SKM-1 treated with dmso at 0.1 percent for 144 hours (cell line): ENCODE results near the gene CCNDBP1.
"Not testable (repeated sequence)": the region's sequence is repeated elsewhere in the genome, so short reads cannot be mapped to it uniquely, and the experiment has no call there.

ENCODE experiments used
- DNase-seq: peaks from one replicate; lab custom pipeline; 2025; ENCODE audit not compliant: unreplicated experiment; lab: John Stamatoyannopoulos, UW

Gene CCNDBP1

DNA sequence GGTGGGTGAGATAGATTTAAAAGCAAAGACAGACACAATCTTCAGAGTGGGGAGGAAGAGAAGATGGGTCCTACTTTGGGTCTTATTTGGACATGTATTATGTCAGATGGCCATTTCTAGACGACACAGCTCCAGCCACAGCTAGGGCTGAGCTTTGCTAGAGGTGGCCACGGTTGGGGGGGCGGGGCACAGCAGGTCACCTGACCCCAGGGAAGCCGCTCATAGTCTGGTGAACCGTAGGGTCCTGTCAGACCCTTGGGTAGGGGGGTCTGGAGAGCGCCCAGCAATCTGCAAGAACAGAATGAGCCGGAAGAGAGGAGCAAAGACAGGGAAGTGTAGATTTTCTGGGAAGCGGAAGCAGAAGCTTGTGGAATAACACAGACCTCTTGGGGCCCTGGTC lies 29.0 kb downstream of the CCNDBP1 start:
- DNase-seq: no peak

DNA sequence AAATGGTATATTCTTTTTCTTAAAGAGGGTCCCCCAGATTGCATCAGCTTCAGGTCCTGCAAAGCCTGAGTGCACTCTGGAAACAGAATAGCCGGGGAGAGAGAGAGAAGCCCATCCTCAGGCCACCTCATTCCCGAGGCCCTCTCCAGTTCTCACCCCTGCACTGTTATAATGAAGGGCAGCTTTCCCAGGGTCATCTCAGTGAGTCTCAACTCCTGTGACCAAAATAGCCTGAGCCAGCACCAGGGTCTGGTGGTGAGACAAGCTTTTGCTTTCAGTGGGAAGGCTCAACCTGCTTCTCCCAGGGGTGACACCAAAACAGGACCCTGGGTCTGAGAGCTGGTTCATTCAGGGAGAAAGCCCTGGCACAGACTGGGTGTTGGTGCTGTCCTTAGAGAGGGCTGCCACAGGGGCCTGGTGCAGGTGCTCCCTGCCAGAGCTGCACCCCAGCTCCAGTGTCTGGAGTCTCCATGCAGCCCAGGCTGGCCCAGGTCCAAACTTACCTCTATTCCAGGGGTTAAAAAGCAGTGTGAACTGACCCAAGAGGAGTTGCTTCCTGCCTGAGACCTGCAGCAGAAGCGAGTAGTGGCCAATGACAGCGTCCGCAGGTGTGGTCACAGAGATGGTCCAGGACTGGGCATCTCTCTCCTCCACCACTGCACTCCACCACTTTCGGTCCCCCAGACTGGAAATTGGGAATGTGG lies 29.5 kb downstream of the CCNDBP1 start:
- DNase-seq: no peak

GRCh38 chr15:43215961-43216360 lies 30.8 kb downstream of the CCNDBP1 start:
- no peak for DNase-seq

DNA sequence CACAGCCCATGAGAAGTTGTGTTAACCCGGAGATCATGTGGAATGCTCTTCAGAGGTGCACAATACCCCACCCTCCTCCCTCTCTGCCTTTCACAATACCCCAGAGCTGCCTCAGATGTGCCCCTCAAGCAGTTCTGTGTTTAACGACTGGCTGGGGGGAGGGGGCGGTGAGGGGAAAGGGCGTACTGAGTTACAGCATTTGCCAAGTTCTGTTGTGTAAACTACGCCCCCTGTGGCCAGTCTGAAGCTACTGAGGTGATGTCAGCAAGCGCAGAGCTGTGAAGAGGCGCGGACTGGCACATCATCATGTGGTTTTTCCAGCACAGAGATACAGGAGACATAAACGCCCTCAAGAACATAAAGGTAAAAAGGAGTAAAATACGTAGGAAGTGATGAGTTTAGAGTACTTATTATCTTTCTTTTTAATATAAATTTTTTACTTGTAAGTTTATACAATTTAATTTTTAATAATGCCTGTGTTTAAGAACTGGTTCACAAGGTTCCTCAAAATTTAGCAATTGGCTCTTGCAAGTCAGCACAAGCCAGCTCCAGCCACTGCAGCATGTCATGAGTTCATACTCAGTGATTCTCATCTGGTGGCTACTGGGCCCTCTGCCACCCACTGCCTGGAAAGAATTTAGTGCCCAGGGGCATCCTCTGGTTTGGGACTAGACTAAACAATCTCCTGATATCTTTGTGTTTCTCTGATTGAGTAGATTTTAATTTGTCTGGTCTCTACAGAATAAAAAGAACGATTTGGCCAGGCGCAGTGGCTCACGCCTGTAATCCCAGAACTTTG lies 33.9 kb downstream of the CCNDBP1 start:
- peak; percentile 5 for DNase-seq

GRCh38 chr15:43219929-43220928 lies 35.0 kb downstream of the CCNDBP1 start:
- DNase-seq: no peak

DNA sequence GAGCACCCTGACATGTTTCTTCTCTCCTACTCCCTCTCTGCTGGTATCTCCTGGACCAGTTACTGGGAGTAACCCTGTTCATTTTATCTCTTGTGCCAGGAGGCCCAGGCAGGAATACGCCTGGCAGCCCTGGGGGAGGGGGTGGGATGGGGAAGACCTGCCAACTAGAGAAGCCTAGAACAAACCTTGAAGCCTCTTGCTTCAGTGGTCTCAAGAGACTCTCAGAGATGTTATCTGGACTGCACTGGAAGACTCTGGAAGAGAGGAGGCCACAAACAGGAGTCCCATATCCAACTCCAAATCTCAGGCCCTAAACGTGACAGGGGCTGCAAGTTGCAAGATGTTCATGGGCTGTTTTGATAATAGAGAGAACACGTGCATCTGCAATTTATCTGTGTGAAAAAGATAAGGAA lies 35.8 kb downstream of the CCNDBP1 start, which contains the start of gene EPB42:
Gene EPB42 (minus strand): TSS at position 28 of the 413 bp plus-strand sequence. CDS start 193 bp downstream, outside the sequence.
- DNase-seq: no peak

- no peak for DNase-seq
Measured at GRCh38 chr15:43221422-43221821, 36.2 kb downstream of the CCNDBP1 start.

DNA sequence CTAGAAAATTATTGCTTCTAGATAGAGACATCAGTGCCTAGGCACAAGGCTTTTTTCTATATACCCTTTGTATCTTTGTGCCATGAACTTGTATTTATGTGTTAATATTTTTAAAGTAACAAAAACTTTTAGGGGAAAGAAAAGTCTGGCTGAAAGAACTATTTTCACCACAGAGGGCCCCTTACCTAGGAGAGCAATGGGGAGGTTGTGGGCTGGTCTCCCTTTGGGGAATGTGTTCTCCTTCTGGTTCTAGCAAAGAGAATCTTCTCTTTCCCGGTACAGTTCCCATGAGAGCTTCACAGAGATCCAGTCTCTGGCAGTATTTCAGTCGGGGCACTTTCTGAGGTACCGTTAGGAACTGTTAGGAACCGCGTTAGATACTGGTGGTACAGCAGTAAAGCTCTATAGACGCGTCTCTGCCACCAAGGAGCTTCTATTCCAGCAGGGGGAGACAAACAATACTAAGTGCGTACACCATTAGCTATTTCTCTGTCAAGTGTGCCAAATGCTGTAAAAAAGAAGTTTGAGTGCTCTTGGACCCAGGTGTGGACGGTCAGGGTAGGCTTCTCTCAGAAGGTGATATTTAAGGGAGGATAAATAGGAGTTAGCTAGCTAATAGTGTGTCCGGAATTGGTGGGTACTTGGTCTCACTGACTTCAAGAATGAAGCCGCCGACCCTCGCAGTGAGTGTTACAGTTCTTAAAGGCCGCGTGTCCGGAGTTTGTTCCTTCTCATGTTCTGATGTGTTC lies 40.2 kb downstream of the CCNDBP1 start:
- DNase-seq: peak; percentile 74

GRCh38 chr15:43225950-43226255 lies 40.7 kb downstream of the CCNDBP1 start:
- not testable (repeated sequence) for DNase-seq

DNA sequence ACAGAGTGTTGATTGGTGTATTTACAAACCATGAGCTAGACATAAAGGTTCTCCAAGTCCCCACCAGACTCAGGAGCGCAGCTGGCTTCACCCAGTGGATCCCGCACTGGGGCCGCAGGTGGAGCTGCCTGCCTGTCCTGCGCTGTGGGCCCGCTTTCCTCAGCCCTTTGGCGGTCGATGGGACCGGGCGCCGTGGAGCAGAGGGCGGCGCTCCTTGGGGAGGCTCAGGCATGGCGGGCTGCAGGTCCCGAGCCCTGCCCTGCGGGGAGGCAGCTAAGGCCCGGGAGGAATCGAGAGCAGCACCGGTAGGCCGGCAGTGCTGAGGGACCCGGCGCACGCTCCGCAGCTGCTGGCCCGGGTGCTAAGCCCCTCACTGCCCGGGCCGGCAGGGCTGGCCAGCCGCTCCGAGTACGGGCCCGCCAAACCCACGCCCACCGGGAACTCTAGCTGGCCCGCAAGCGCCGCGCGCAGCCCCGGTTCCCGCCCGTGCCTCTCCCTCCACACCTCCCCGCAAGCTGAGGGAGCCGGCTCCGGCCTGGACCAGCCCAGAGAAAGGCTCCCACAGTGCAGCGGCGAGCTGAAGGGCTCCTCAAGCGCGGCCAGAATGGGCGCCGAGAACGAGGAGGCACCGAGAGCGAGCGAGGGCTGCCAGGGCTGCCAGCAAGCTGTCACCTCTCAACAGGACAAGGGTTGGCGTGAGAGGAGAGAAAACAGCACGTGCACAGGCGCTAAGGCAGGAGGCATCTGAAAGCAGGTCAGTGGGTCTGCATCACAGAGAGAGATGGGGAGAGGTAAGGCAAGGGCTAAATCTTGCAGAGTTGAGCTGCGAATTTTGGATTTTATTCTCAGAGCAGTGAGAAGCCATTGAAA lies 41.5 kb downstream of the CCNDBP1 start:
- DNase-seq: no peak

- no peak for DNase-seq
Measured at GRCh38 chr15:43229977-43230376, 44.8 kb downstream of the CCNDBP1 start.

DNA sequence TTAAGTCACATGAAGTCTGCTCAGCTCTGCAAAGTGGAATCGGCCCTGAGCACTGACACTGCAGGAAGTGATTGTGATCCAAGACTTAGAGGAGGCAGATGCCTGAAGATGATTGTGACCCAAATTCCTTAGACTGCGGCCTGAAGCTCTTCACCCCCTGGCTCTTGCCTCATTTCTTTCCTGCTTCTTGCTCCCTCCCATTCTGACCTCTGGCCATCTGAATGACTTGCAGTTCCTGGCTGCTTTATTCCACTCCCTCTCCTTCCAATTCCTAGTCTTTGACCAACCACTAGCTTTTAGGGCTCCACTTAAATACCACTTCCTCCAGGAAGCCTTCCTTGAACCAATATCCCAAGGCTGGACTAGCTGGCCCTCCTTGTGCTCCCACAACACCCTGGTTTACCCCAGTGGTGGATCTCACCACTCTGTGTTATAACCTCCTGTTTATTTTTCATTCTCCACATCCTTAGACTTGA lies 45.5 kb downstream of the CCNDBP1 start:
- no peak for DNase-seq

DNA sequence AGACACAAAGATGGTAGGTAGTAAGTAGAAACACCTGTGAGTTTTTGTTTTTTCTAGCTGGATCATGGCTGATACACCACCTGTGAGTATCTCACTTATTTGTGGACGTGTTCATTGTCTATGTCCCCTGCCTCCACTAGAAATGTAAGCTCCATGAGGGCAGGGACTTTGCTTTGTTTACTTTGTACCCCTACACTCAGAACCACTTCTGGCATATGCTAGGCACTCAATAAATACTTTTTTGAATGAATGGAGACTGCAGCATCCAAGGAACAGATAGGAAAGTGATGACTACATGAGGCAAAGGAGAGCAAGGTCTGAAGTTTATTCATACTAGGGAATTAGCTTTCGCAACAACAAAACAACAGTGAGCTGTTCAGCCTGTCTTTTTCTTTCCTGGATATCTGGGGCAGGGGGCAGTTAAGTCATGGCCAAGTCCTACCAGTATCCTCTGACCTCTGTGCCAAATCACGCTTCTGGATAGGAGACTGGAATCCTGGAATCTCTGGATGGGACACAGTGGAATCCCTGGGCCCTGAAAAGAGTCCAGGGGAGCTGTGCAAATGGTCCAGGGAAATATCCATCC lies 47.2 kb downstream of the CCNDBP1 start:
- DNase-seq: no peak

GRCh38 chr15:43235536-43235935 lies 50.3 kb downstream of the CCNDBP1 start:
- no peak for DNase-seq

DNA sequence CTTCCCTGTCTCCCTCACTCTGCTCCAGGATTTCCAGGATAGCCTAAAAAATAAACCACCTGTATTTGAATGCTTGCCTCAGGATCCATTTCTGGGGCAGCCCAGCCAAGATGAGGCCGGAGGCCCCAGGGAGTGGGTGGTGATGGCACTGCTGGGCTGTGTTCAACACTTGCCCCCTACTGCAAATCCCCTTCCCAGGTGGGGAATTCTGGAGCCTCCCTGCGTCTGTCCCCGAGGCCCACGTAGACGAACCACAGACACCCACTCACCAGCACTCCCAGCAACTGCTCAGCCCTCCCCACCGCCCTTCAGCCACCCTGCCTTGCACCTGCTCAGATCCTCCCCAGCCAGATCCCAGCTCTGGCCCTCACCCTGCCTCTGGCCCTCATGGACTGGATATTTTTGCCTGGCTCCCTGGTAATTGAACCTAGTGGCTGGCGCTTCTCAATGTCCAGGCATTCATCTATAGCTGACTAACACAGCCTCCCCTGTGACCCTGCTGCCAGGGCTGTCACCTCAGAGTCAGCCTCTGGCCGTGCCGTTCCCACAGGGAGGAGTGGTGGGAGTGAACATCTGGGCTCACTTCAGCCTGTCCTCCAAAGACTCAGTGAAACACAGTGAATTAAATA lies 52.8 kb downstream of the CCNDBP1 start:
- DNase-seq: no peak

GRCh38 chr15:43238671-43239131 lies 53.5 kb downstream of the CCNDBP1 start:
- DNase-seq: peak; percentile 29

GRCh38 chr15:43239732-43240491 lies 54.7 kb downstream of the CCNDBP1 start:
- DNase-seq: peak; percentile 75

GRCh38 chr15:43241100-43241499 lies 55.9 kb downstream of the CCNDBP1 start:
- DNase-seq: no peak
